OCI-LY1 (cell line): Measurements from ENCODE around the gene MICAL2.

ENCODE experiments used
- H2AFZ ChIP-seq: fragments of 200-600 bp; sonication (generic), shearing (Covaris generic); 2 replicates; pipeline ENCODE4 v1.6.0; 2014; ENCODE audit warnings: antibody characterized with exemption, mild to moderate bottlenecking, low read length
- H3F3A ChIP-seq: fragments of 200-600 bp; sonication (generic), shearing (Covaris generic); 2 replicates; pipeline ENCODE4 v1.6.0; 2014; ENCODE audit warnings: mild to moderate bottlenecking, antibody characterized with exemption, low read length, moderate library complexity; ENCODE audit not compliant: insufficient read depth
- H3K27ac ChIP-seq: fragments of 200-600 bp; sonication (generic); 2 replicates; pipeline ENCODE4 v1.5.1; 2014; ENCODE audit warnings: low read length, mixed run types, mild to moderate bottlenecking, low read depth; ENCODE audit not compliant: poor library complexity, severe bottlenecking
- H3K27me3 ChIP-seq: fragments of 200-600 bp; sonication (generic); 2 replicates; pipeline ENCODE4 v1.6.0; 2014; ENCODE audit warnings: antibody characterized with exemption, mild to moderate bottlenecking, low read length, moderate library complexity; ENCODE audit not compliant: insufficient read depth
- H3K36me3 ChIP-seq: fragments of 200-600 bp; sonication (generic); 2 replicates; pipeline ENCODE4 v1.6.1; 2014; ENCODE audit warnings: mild to moderate bottlenecking, antibody characterized with exemption, low read length, moderate library complexity, mixed read lengths; ENCODE audit not compliant: insufficient read depth
- H3K4me1 ChIP-seq: fragments of 200-600 bp; sonication (generic); 2 replicates; pipeline ENCODE4 v1.5.1; 2014; ENCODE audit warnings: mild to moderate bottlenecking, low read length, moderate library complexity; ENCODE audit not compliant: insufficient read depth, severe bottlenecking
- H3K4me2 ChIP-seq: fragments of 200-600 bp; sonication (generic), shearing (Covaris generic); 2 replicates; pipeline ENCODE4 v1.6.1; 2014; ENCODE audit warnings: low read length
- H3K4me3 ChIP-seq: fragments of 200-600 bp; sonication (generic); 2 replicates; pipeline ENCODE4 v1.5.1; 2014; ENCODE audit warnings: low read length, low read depth, mild to moderate bottlenecking, mixed read lengths; ENCODE audit not compliant: poor library complexity, severe bottlenecking
- H3K79me2 ChIP-seq: fragments of 200-600 bp; shearing (Covaris generic); 2 replicates; pipeline ENCODE4 v1.6.1; 2016; ENCODE audit warnings: mixed run types, low read length, mixed read lengths; ENCODE audit not compliant: insufficient read depth
- H3K9ac ChIP-seq: fragments of 200-600 bp; sonication (generic), shearing (Covaris generic); 2 replicates; pipeline ENCODE4 v1.6.1; 2014; ENCODE audit warnings: mild to moderate bottlenecking, low read length, mixed read lengths
- H3K9me2 ChIP-seq: fragments of 200-600 bp; sonication (generic), shearing (Covaris generic); 2 replicates; pipeline ENCODE4 v1.6.1; 2014; ENCODE audit warnings: low read depth, mild to moderate bottlenecking, low read length, mixed read lengths
- H3K9me3 ChIP-seq: fragments of 200-600 bp; shearing (Covaris generic); 2 replicates; pipeline ENCODE4 v1.6.1; 2014; ENCODE audit warnings: low read length, mixed read lengths
- H4K20me1 ChIP-seq: fragments of 200-600 bp; sonication (generic), shearing (Covaris generic); 2 replicates; pipeline ENCODE4 v1.6.0; 2016; ENCODE audit warnings: mild to moderate bottlenecking, low read length; ENCODE audit not compliant: insufficient read depth
- CTCF ChIP-seq: fragments of 200-600 bp; sonication (generic), shearing (Covaris generic); IDR thresholded peaks from 2 replicates; pipeline ENCODE4 v1.5.1; 2017; ENCODE audit warnings: mild to moderate bottlenecking, antibody characterized with exemption, low read length, moderate library complexity, mixed read lengths
- EZH2 ChIP-seq: fragments of 200-600 bp; sonication (generic), shearing (Covaris generic); IDR thresholded peaks from 2 replicates; pipeline ENCODE4 v1.8.0; 2017; ENCODE audit warnings: borderline replicate concordance, mixed run types, mild to moderate bottlenecking, antibody characterized with exemption, low read length, moderate library complexity, mixed read lengths

MICAL2 gene

DNA sequence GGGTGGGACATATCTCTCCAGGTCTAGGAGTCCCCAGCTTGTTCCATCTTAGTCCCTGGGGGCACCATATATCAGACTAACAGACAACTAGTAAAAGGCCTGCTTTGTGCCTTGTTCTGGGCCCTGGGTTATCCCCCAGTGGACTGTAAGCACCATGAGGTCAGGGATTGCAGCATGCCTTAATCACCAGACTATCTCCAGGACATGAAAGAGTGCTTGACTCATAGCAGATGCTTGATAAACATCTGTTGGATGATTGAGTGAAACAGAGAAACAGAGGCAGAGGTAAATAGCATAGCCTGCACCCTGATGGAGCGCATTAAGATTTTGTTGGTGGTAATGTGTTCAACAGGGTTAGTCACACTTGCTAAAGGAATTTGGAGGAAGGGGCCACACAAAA is 94.1 kb downstream of the MICAL2 start:
- no peak overlapping the region for H3K4me2 ChIP-seq
- H3K9me2 ChIP-seq: no peaks in the 10 kb centered on the region
- no peak overlapping the region for H2AFZ ChIP-seq
- H3K27ac ChIP-seq: no peak overlapping the region
- no peaks in the 10 kb centered on the region for H3K4me1 ChIP-seq
- no peaks in the 10 kb centered on the region for H3K79me2 ChIP-seq
- no peaks in the 10 kb centered on the region for H3K36me3 ChIP-seq
- no peak overlapping the region for H3K9ac ChIP-seq
- no peak for TF ChIP-seq EZH2
- TF ChIP-seq CTCF: no peak
- H3K27me3 ChIP-seq: no peaks in the 10 kb centered on the region
- no peaks in the 10 kb centered on the region for H3K9me3 ChIP-seq
- no peak overlapping the region for H3K4me3 ChIP-seq
- no peaks in the 10 kb centered on the region for H3F3A ChIP-seq
- no peaks in the 10 kb centered on the region for H4K20me1 ChIP-seq

DNA sequence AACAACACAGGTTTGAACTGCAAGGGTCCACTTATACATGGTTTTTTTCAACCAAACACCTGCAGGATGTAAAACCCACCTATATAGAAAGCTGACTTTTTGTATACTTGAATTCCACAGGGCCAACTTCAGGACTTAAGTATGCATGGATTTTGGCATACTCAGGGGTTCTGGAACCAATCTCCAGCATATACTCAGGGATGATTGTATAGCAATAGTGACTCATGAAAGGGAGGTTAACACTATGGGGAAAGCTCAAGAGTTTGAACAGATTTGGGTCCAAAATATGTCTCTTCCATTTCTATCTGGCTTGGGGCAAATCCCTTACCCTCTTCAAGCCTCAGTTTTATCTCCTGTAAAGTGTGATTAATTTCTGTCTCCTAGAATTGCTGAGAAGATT is 94.9 kb downstream of the MICAL2 start:
- Histone ChIP-seq H3K4me2 (no peak overlapping the region), H3K27ac (no peak overlapping the region), H2AFZ (no peak overlapping the region), H3K27me3 (no peaks in the 10 kb centered on the region), H3K79me2 (no peaks in the 10 kb centered on the region), H3K9ac (no peak overlapping the region), H3K9me2 (no peaks in the 10 kb centered on the region), H3F3A (no peaks in the 10 kb centered on the region), H3K4me3 (no peak overlapping the region), H3K36me3 (no peaks in the 10 kb centered on the region), H4K20me1 (no peaks in the 10 kb centered on the region), H3K9me3 (no peaks in the 10 kb centered on the region), H3K4me1 (no peaks in the 10 kb centered on the region)
- TF ChIP-seq CTCF (no peak), EZH2 (no peak)

GRCh38 chr11:12206529-12206928 is 96.1 kb downstream of the MICAL2 start:
- Histone ChIP-seq H3K4me3 (no peak overlapping the region), H3F3A (no peaks in the 10 kb centered on the region), H3K27me3 (no peaks in the 10 kb centered on the region), H4K20me1 (no peaks in the 10 kb centered on the region), H3K9me3 (no peaks in the 10 kb centered on the region), H3K4me2 (no peak overlapping the region), H3K9me2 (no peaks in the 10 kb centered on the region), H3K4me1 (no peaks in the 10 kb centered on the region), H2AFZ (no peak overlapping the region), H3K79me2 (no peaks in the 10 kb centered on the region), H3K27ac (no peak overlapping the region), H3K9ac (no peak overlapping the region), H3K36me3 (no peaks in the 10 kb centered on the region)
- TF ChIP-seq EZH2 (no peak), CTCF (no peak)
